Ascending aorta (tissue), 2 donors: Measurements from ENCODE around the gene RAB4B. TPM values are rescaled to one million over a fixed set of nuclear protein-coding genes. Genes with fewer than 3 reads are reported as not detected.

Experiments used
- DNase-seq, 2 donors: peaks; one replicate each; pipeline ENCODE4 v3.0.0-alpha.2; 2019; ENCODE audit warnings: low spot score in 2 of 2
- H3K27ac ChIP-seq, 2 donors: fragments of 200-600 bp; sonication (generic); one replicate each; pipeline ENCODE4 v1.5.1; 2016 to 2017; ENCODE audit warnings: mild to moderate bottlenecking in 1 of 2
- H3K27me3 ChIP-seq: fragments of 200-600 bp; sonication (generic); one replicate; pipeline ENCODE4 v1.5.1; 2017
- H3K36me3 ChIP-seq, 2 donors: fragments of 200-600 bp; sonication (generic); one replicate each; pipeline ENCODE4 v1.5.1; 2016
- H3K4me1 ChIP-seq, 2 donors: fragments of 200-600 bp; sonication (generic); one replicate each; pipeline ENCODE4 v1.5.1; 2016 to 2017; ENCODE audit warnings: mild to moderate bottlenecking in 1 of 2
- H3K4me3 ChIP-seq, 2 donors: fragments of 200-600 bp; sonication (generic); one replicate each; pipeline ENCODE4 v1.5.1; 2016 to 2017; ENCODE audit warnings: mild to moderate bottlenecking in 1 of 2
- H3K9me3 ChIP-seq, 2 donors: fragments of 200-600 bp; sonication (generic); one replicate each; pipeline ENCODE4 v1.5.1; 2016
- intact Hi-C: fragments of 100-400 bp; cut with DNase I; formaldehyde crosslinking; loops from one replicate; pipeline ENCODE4 v1.15.1; 2023
- total RNA-seq: library from RNA; depleted of rRNA; stranded (reverse); fragments of >200 nt; gene quantifications from one replicate; pipeline ENCODE4 v1.1.0, GENCODE V29; 2016
- TF ChIP-seq, protein P1 (sequence below), 3 experiments: fragments of 200-600 bp in 2 of 3; fragments of 450-650 bp in 1 of 3; sonication (generic) in 2 of 3; IDR thresholded peaks; one replicate each; pipeline ENCODE4 v1.5.1; 2016 to 2019; ENCODE audit warnings: antibody characterized with exemption in 3 of 3, mild to moderate bottlenecking in 1 of 3, moderate library complexity in 1 of 3

RAB4B gene
- total RNA-seq, 1 donor from 2014 or later: 56.8 TPM

DNA sequence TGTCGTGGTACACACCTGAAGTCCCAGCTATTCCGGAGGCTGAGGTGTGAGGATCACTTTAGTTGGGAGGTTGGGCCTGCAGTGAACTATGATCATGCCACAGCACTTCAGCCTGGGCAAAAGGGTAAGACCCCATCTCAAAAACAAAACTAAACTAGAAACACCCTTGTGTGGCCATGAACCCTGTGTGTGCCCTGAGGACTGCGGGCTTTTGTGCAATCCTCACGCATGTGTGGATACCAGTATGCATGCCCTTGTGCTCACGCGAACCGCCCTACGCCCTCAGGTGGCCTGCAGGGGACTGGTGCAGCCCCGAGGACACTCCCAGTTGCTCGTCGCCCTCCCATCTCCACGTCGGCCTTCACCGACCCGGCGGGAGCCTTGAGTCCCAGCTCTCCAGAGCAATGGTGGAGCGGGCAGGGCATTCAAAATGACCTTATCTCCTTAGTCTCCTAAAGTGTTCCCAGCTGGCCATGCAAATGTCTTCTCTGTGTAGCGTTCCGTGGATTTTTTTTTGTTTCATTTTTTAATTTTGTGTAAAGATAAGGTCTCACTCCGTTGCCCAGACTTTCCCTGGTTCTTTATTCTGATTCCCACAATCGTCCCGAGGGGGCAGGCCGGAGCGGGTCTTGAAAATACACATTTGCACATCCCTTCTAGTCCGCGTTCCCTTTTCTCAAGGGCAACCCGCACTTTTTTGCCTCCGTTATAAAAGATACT is 20.1 kb downstream of the RAB4B start:
- Histone ChIP-seq H3K27ac (peak overlapping the region; percentile 89 to 95), H3K9me3 (no peaks in the 10 kb centered on the region), H3K36me3 (peaks cover 8 to 12% of the 10 kb centered on the region in 2 donors), H3K4me3 (peak overlapping the region; percentile 55 to 99), H3K4me1 (peaks cover 25 to 39% of the 10 kb centered on the region in 2 donors), H3K27me3 (no peaks in the 10 kb centered on the region)
- intact Hi-C loops: loop anchor here (1.0 to 10.0 kb wide), 4 partner anchors 20 to 373 kb away; partner anchors contain the start of genes RAB4B and SERTAD1
- TF ChIP-seq, protein P1, sequence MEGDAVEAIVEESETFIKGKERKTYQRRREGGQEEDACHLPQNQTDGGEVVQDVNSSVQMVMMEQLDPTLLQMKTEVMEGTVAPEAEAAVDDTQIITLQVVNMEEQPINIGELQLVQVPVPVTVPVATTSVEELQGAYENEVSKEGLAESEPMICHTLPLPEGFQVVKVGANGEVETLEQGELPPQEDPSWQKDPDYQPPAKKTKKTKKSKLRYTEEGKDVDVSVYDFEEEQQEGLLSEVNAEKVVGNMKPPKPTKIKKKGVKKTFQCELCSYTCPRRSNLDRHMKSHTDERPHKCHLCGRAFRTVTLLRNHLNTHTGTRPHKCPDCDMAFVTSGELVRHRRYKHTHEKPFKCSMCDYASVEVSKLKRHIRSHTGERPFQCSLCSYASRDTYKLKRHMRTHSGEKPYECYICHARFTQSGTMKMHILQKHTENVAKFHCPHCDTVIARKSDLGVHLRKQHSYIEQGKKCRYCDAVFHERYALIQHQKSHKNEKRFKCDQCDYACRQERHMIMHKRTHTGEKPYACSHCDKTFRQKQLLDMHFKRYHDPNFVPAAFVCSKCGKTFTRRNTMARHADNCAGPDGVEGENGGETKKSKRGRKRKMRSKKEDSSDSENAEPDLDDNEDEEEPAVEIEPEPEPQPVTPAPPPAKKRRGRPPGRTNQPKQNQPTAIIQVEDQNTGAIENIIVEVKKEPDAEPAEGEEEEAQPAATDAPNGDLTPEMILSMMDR (IDR thresholded peaks at IDR 0.05): peak; percentile 28 to 54 (median 48)
- peak in 1 of 2 donors; percentile 86 for DNase-seq

DNA sequence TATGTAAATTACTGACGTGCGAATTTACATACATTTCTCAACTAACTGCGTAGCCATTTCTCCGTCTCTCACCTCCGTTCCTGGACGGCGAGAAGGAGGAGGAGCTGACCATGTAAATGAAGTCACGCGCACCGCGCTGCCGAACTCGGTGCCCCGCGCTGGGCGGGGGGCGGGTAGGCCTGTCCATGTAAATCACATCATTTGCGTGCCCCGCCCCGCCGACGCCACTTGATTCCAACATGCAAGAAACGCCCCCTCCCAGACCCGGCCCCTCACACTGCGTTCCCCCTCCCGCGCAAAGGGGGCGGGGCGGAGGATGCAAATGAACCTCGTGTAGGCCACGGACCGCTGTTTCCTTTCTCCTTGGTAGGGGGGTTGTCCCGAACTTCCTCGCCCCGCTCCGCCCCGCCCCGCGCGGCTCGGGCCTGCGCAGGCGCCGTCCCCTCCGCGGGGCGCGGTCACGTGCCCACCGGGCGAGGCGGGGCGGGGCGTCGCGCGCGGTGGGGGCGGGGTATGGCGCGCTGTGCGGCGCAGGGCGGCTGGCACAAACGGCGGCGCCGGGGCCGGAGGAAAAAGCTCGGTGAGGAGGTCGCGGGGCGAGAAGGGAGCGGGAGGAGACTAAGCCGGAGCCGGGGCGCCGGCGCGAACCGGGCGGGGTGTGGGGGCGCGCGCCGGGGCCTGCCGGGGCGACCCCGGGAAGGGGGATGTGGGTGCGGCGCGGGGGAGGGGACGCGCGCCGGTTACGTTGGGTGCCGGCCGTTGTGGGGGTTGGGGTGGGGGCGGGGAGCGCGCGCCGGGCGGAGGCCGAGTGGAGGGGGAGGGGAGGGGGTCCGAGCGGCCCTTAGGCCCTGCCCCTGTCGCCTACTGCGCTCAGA is 20.9 kb downstream of the RAB4B start, which contains the start of gene EGLN2:
Gene EGLN2, plus strand, starts transcription at position 509 of the 875 bp plus-strand sequence. CDS start 1,382 bp downstream, outside the sequence.
- TF ChIP-seq, protein P1 (IDR thresholded peaks at IDR 0.05): no peak
- intact Hi-C loops: loop anchor here (1.0 to 10.0 kb wide), 5 partner anchors 21 to 374 kb away; partner anchors contain the start of genes ACTMAP, RAB4B and SERTAD1
- DNase-seq: peak; percentile 100
- no peaks in the 10 kb centered on the region for H3K9me3 ChIP-seq
- H3K27me3 ChIP-seq: no peaks in the 10 kb centered on the region
- peaks cover 29 to 43% of the 10 kb centered on the region in 2 donors for H3K4me1 ChIP-seq
- H3K36me3 ChIP-seq: peaks cover 8 to 12% of the 10 kb centered on the region in 2 donors
- peak within 1 kb of the TSS; percentile 93 to 99 for H3K4me3 ChIP-seq
- H3K27ac ChIP-seq: peak within 1 kb of the TSS; percentile 90 to 95

DNA sequence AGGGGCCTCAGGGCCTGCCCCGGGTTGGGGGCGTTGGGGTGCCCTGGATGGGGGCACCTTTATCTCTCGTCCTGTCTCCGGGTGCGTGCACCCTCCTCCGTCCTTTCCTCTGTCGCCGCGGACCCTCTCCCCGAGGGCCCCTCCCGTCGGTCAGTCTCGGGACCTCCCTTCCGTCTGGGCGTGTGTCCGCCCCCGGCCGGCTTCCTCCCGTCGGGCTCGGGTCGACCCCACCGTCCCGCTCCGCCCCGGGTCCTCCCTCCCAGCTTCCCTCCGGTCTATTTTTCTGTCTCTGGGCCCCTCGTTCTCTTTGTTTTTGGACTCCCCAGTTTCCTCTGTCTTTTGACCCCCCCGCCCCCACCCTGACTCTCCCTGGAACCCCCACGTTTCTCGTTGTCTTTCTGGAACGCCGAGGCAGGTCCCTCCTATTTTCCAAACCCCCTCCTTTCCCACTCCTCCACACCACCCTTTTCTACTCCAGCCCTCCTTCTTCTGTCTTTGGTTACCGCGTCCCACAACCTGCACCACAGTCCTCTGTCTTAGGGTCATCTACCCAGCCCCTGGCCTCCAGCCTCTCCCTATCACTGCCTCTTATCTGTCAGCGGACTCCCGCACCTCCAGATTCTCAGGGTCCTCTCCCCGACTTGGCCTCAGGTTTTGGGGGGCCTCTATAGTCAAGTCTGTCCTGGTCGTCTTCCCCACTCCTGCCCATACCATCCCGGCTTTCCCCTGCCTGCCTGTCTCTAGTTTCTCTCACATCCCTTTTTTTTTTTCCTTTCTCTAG is 21.7 kb downstream of the RAB4B start:
- H3K27ac ChIP-seq: peak overlapping the region; percentile 90 to 95
- H3K4me3 ChIP-seq: peak overlapping the region; percentile 93 to 99
- H3K4me1 ChIP-seq: peaks cover 38 to 52% of the 10 kb centered on the region in 2 donors
- TF ChIP-seq, protein P1 (IDR thresholded peaks at IDR 0.05): no peak
- intact Hi-C loops: loop anchor here (1.0 to 10.0 kb wide), 3 partner anchors 49 to 375 kb away; partner anchors contain the start of genes ACTMAP and SERTAD1
- no peaks in the 10 kb centered on the region for H3K9me3 ChIP-seq
- H3K36me3 ChIP-seq: peaks cover 8 to 12% of the 10 kb centered on the region in 2 donors
- DNase-seq: no peak
- H3K27me3 ChIP-seq: no peaks in the 10 kb centered on the region

DNA sequence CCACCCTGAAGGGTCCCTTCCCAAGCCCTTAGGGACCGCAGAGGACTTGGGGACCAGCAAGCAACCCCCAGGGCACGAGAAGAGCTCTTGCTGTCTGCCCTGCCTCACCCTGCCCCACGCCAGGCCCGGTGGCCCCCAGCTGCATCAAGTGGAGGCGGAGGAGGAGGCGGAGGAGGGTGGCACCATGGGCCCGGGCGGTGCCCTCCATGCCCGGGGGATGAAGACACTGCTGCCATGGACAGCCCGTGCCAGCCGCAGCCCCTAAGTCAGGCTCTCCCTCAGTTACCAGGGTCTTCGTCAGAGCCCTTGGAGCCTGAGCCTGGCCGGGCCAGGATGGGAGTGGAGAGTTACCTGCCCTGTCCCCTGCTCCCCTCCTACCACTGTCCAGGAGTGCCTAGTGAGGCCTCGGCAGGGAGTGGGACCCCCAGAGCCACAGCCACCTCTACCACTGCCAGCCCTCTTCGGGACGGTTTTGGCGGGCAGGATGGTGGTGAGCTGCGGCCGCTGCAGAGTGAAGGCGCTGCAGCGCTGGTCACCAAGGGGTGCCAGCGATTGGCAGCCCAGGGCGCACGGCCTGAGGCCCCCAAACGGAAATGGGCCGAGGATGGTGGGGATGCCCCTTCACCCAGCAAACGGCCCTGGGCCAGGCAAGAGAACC is 22.4 kb downstream of the RAB4B start:
- H3K27me3 ChIP-seq: no peaks in the 10 kb centered on the region
- peaks cover 40 to 54% of the 10 kb centered on the region in 2 donors for H3K4me1 ChIP-seq
- peak overlapping the region; percentile 93 to 99 for H3K4me3 ChIP-seq
- DNase-seq: no peak
- H3K36me3 ChIP-seq: peaks cover 8 to 12% of the 10 kb centered on the region in 2 donors
- peak overlapping the region; percentile 90 to 95 for H3K27ac ChIP-seq
- TF ChIP-seq, protein P1 (IDR thresholded peaks at IDR 0.05): no peak
- H3K9me3 ChIP-seq: no peaks in the 10 kb centered on the region
- intact Hi-C loops: no loop called here
